Mammary epithelial cell (primary cell): ENCODE measurements around the gene VIPAS39.

Experiments used
- CTCF ChIP-seq, 2 donors: IDR thresholded peaks in 1 of 2; conservative IDR thresholded peaks in 1 of 2; 2 replicates each; pipeline ENCODE4 v1.5.1; 2011 to 2012; ENCODE audit warnings: inconsistent platforms in 2 of 2, low read length in 2 of 2, mild to moderate bottlenecking in 2 of 2, control low read depth in 1 of 2, low read depth in 1 of 2; ENCODE audit not compliant: insufficient read depth in 1 of 2; ENCODE audit errors: extremely low read depth in 1 of 2
- EZH2 ChIP-seq: IDR thresholded peaks from 2 replicates; pipeline ENCODE4 v1.6.1; 2012; ENCODE audit warnings: low read length, inconsistent platforms, borderline replicate concordance

- TF ChIP-seq CTCF (conservative IDR thresholded peaks at IDR 0.05 in 1 of 2, IDR thresholded peaks at IDR 0.05 in 1 of 2; ENCODE audit: extremely low read depth in 1 of 2, insufficient read depth in 1 of 2, low read depth in 1 of 2, low read length in 2 of 2), result no peak
- no peak for TF ChIP-seq EZH2
These were observed 33.1 kb upstream of the VIPAS39 start for GRCh38 chr14:77490347-77490986.
